TTC549 (cell line): ENCODE measurements around the gene AR.

ENCODE experiments used
- FAIRE-seq: peaks from 2 replicates; lab custom pipeline; 2012; peaks lifted over from hg19 to GRCh38; lab: Jason Lieb, UNC

AR gene

GRCh38 chrX:67725471-67725870 lies 181.7 kb downstream of the AR start:
- no peak for FAIRE-seq

GRCh38 chrX:67726018-67726417 lies 182.2 kb downstream of the AR start:
- no peak for FAIRE-seq

- FAIRE-seq: no peak
Measured at GRCh38 chrX:67727576-67727975, 183.8 kb downstream of the AR start.

- no peak for FAIRE-seq
Measured at GRCh38 chrX:67730296-67730695, 186.5 kb downstream of the AR start.

GRCh38 chrX:67731061-67731460 lies 187.2 kb downstream of the AR start:
- no peak for FAIRE-seq

GRCh38 chrX:67732864-67733263 lies 189.0 kb downstream of the AR start:
- no peak for FAIRE-seq

GRCh38 chrX:67734111-67734753 lies 190.4 kb downstream of the AR start:
- FAIRE-seq: no peak

- no peak for FAIRE-seq
Measured at GRCh38 chrX:67749536-67749935, 205.7 kb downstream of the AR start.

GRCh38 chrX:67750694-67751093 lies 206.9 kb downstream of the AR start:
- FAIRE-seq: no peak

GRCh38 chrX:67759018-67759417 lies 215.2 kb downstream of the AR start:
- FAIRE-seq: no peak

- FAIRE-seq: no peak
Measured at GRCh38 chrX:67777148-67777547, 233.3 kb downstream of the AR start.

GRCh38 chrX:67779099-67779498 lies 235.3 kb downstream of the AR start:
- FAIRE-seq: no peak
